Endodermal cell (in vitro differentiated cells): Measurements from ENCODE around the gene DCTN3. TPM values are rescaled to one million over a fixed set of nuclear protein-coding genes. Genes with fewer than 3 reads are reported as not detected.

ENCODE experiments used
- DNase-seq: peaks from one replicate; pipeline ENCODE4 v3.0.0-alpha.2; 2017
- H3K27ac ChIP-seq: 2 replicates; pipeline ENCODE4 v1.5.1; 2013; ENCODE audit warnings: mild to moderate bottlenecking, low read depth, low read length, moderate library complexity
- H3K27me3 ChIP-seq: 2 replicates; pipeline ENCODE4 v1.6.1; 2013; ENCODE audit warnings: mild to moderate bottlenecking, low read length, moderate library complexity; ENCODE audit not compliant: insufficient read depth, control insufficient read depth, poor library complexity, severe bottlenecking
- H3K36me3 ChIP-seq: 2 replicates; pipeline ENCODE4 v1.7.0; 2013; ENCODE audit warnings: mild to moderate bottlenecking, low read length, moderate library complexity; ENCODE audit not compliant: control insufficient read depth, insufficient read depth
- H3K4me1 ChIP-seq: one replicate; pipeline ENCODE4 v1.7.0; 2013; ENCODE audit warnings: low read length; ENCODE audit not compliant: control insufficient read depth, insufficient read depth
- H3K4me3 ChIP-seq: 2 replicates; pipeline ENCODE4 v1.5.1; 2013; ENCODE audit warnings: mild to moderate bottlenecking, low read length, moderate library complexity
- H3K9ac ChIP-seq: 2 replicates; pipeline ENCODE4 v1.6.1; 2013; ENCODE audit warnings: mild to moderate bottlenecking, low read length, moderate library complexity; ENCODE audit not compliant: poor library complexity, severe bottlenecking; ENCODE audit errors: extremely low read depth
- H3K9me3 ChIP-seq: 2 replicates; pipeline ENCODE4 v1.6.1; 2013; ENCODE audit warnings: mild to moderate bottlenecking, low read length, moderate library complexity; ENCODE audit not compliant: control insufficient read depth
- H3K27ac Mint-ChIP-seq: 2 replicates; pipeline ENCODE4 v1.8.0; 2020; ENCODE audit warnings: mixed read lengths
- H3K27me3 Mint-ChIP-seq: 2 replicates; pipeline ENCODE4 v1.8.0; 2021; ENCODE audit warnings: mild to moderate bottlenecking, mixed read lengths; ENCODE audit not compliant: insufficient read depth
- H3K36me3 Mint-ChIP-seq: 2 replicates; pipeline ENCODE4 v1.8.0; 2020; ENCODE audit warnings: low read depth, mixed read lengths
- H3K4me1 Mint-ChIP-seq: 2 replicates; pipeline ENCODE4 v1.8.0; 2020; ENCODE audit warnings: mixed read lengths
- H3K4me3 Mint-ChIP-seq: 2 replicates; pipeline ENCODE4 v1.8.0; 2020; ENCODE audit warnings: mild to moderate bottlenecking, moderate library complexity, mixed read lengths
- H3K9me3 Mint-ChIP-seq: 2 replicates; pipeline ENCODE4 v1.8.0; 2020; ENCODE audit warnings: mild to moderate bottlenecking, mixed read lengths
- WGBS, 2 experiments: methylation state at CpG; one replicate each; pipeline versions ENCODE4 v1.1.5 to v1.1.7; 2013; ENCODE audit warnings: missing lambda C conversion rate in 2 of 2, mixed read lengths in 1 of 2; ENCODE audit not compliant: insufficient coverage in 1 of 2, insufficient read length in 1 of 2; 5-methylcytosine and 5-hydroxymethylcytosine counted together
- total RNA-seq, 2 donors: library from RNA; stranded (reverse); fragmentation: NEBNext Ultra II Directional in 1 of 2; extraction: Animal tissue kit (Norgen Biotek cat#: 25700) in 1 of 2; gene quantifications; 2 replicates in 1 of 2; 3 replicates in 1 of 2; pipeline ENCODE4 v1.2.1, GENCODE V29; 2021
- TF ChIP-seq, protein P1 (sequence below): fragments of 200-600 bp; sonication (generic); conservative IDR thresholded peaks from 2 replicates; pipeline ENCODE4 v1.5.0; 2021; ENCODE audit warnings: antibody characterized with exemption, mild to moderate bottlenecking

The DCTN3 gene
- total RNA-seq, 2 donors from 2014 or later: 51.9 to 53.6 TPM

DNA sequence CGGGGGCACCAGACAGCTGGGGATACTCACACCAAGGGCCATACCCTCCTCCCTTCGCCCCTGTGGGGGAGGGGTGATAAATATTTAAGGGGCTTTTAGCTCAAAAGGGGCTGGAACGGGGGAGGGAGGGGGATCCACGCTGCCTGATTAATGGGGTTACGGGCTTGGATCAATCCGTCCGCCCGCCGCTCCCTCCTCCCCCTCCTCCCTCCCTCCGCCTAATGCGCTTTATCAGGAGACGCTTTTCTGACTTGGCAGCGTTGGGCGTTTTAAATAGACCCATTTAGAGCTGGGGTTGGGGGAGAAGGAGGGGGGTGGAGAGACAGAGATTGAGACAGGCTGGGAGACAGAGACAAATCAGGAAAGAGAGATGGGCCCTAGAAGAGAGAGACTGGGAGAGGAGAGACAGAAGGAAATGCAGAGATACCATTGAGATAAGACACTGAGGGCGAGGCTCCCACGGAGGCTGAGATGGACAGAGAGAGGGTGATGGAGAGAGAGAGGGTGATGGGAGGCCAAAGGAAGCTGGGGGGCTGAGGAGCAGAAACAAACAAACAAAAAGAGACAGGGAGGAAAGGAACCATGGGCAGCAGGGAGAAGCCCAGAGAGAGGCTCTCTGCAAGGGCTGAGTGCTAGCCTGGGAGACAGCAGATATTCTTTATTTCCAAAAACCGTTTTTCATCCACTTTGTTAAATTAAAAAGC is 41.0 kb downstream of the DCTN3 start:
- peaks cover 57% of the 10 kb centered on the region for H3K27me3 ChIP-seq

DNA sequence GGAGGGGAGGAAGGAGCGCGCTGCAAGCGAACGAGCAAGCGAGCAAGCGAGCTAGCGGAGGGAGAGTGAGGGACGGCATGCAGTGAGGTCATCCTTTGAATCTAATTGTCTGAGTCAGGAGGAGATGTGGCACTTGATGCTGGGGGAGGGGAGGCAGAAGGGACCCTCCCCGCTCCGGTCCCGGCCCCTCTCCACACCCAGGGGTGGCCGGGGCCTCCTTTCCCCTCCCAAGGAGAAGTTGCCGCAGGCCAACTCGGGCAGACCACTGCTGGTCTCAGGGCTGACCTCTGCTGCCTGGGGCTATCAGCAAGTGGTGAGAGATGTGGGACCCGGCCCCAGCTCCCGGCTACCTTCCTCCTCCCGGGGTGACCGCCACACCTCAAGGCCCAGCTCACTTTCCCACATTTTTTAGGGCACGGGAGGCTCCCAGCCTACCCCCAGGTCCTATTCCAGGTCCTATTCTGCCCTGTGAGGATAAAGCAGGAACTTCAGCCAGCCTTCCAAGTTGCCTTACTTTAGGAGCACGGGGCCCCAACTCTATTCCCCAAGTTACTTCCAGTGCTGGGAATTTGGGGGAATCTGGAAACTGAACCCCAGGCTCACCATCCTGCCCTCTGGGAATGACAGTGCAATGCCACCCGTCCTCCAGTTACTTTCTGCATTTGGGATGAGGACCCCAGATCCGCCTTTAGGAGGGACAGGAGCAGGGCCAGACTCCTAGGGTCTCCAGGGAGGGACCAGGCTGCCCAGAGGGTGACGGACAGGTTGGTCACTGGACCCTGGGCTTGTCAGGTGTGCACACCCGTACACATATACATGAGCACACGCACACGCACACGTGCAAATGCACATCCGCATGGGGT is 41.8 kb downstream of the DCTN3 start:
- Mint-ChIP-seq H3K4me1 (peaks cover 24% of the 10 kb centered on the region), H3K27ac (no peak overlapping the region), H3K36me3 (no peaks in the 10 kb centered on the region), H3K4me3 (peak overlapping the region; percentile 56), H3K9me3 (no peaks in the 10 kb centered on the region), H3K27me3 (peaks cover 76% of the 10 kb centered on the region)
- H3K27ac ChIP-seq: peak overlapping the region; percentile 99
- H3K4me3 ChIP-seq: peak overlapping the region; percentile 53
- TF ChIP-seq, protein P1, sequence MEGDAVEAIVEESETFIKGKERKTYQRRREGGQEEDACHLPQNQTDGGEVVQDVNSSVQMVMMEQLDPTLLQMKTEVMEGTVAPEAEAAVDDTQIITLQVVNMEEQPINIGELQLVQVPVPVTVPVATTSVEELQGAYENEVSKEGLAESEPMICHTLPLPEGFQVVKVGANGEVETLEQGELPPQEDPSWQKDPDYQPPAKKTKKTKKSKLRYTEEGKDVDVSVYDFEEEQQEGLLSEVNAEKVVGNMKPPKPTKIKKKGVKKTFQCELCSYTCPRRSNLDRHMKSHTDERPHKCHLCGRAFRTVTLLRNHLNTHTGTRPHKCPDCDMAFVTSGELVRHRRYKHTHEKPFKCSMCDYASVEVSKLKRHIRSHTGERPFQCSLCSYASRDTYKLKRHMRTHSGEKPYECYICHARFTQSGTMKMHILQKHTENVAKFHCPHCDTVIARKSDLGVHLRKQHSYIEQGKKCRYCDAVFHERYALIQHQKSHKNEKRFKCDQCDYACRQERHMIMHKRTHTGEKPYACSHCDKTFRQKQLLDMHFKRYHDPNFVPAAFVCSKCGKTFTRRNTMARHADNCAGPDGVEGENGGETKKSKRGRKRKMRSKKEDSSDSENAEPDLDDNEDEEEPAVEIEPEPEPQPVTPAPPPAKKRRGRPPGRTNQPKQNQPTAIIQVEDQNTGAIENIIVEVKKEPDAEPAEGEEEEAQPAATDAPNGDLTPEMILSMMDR: no peak
- H3K9me3 ChIP-seq: no peaks in the 10 kb centered on the region
- WGBS, 2 experiments: 10 to 13% methylated on average over 12 to 28 of the region's 28 CpGs
- peaks cover 52% of the 10 kb centered on the region for H3K27me3 ChIP-seq
- H3K36me3 ChIP-seq: no peaks in the 10 kb centered on the region
- H3K9ac ChIP-seq: no peak overlapping the region
- DNase-seq: peak; percentile 86
- peaks cover 8% of the 10 kb centered on the region for H3K4me1 ChIP-seq

More for the DNA sequence above, 41.0 kb downstream of the DCTN3 start:
- Histone ChIP-seq H3K4me3 (no peak overlapping the region), H3K27ac (peak overlapping the region; percentile 99), H3K9ac (no peak overlapping the region), H3K4me1 (peaks cover 8% of the 10 kb centered on the region), H3K36me3 (no peaks in the 10 kb centered on the region), H3K9me3 (no peaks in the 10 kb centered on the region)
- DNase-seq: no peak
- TF ChIP-seq, protein P1: no peak
- peaks cover 84% of the 10 kb centered on the region for H3K27me3 Mint-ChIP-seq
- no peak overlapping the region for H3K27ac Mint-ChIP-seq
- H3K9me3 Mint-ChIP-seq: no peaks in the 10 kb centered on the region
- no peaks in the 10 kb centered on the region for H3K36me3 Mint-ChIP-seq
- H3K4me1 Mint-ChIP-seq: peaks cover 24% of the 10 kb centered on the region
- WGBS, 2 experiments: 10 to 15% methylated on average over 2 to 15 of the region's 17 CpGs
- H3K4me3 Mint-ChIP-seq: peak overlapping the region; percentile 56

DNA sequence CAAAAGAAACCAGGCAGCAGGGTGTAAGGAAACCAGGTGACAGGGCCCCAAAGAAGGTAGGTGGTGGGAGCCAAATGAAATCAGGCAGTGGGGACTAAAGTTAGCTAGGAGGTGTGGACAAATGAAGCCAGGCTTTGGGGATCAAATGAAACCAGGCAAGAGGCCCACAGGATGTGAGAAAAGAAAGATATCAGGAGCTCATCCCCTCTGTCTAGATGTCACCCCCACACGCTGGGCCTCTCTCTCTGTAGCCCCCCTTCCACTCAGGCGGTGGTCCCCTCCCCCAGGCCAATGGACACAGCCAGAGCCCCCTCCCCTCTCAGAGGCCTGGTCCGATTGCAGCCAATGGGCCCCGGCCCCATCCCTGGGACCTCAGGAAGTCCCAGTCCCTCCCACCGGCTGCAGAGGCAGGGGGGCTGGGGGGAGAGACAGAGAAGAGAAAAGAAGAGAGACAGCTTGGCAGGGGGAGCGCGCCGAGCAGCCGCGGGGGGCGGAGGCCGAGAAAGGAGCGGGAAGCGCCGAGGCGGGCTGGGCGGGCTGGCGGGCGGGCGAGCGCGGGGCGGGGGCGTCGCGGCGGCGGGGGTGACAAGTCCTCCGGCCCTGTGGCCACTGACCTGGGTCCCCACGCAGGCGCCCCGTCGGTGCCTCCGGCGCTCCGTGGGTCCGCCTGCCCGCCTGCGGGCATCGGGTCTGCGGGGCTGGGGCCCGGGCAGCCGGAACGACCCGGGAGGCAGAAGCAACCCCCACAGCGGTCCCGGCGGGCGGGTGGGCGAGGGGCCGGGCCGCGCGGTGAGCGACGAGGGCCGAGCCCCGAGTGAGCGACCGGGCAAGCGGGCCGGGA is 42.7 kb downstream of the DCTN3 start:
- H3K4me1 Mint-ChIP-seq: peaks cover 24% of the 10 kb centered on the region
- H3K27me3 ChIP-seq: peaks cover 52% of the 10 kb centered on the region
- peak overlapping the region; percentile 56 for H3K4me3 Mint-ChIP-seq
- TF ChIP-seq, protein P1: no peak
- no peaks in the 10 kb centered on the region for H3K9me3 ChIP-seq
- H3K27me3 Mint-ChIP-seq: peaks cover 70% of the 10 kb centered on the region
- H3K36me3 Mint-ChIP-seq: no peaks in the 10 kb centered on the region
- WGBS, 2 experiments: 0 to 3% methylated on average over 17 to 62 of the region's 62 CpGs
- H3K36me3 ChIP-seq: no peaks in the 10 kb centered on the region
- peak overlapping the region; percentile 53 for H3K4me3 ChIP-seq
- H3K9me3 Mint-ChIP-seq: no peaks in the 10 kb centered on the region
- peak overlapping the region; percentile 99 for H3K27ac ChIP-seq
- peaks cover 8% of the 10 kb centered on the region for H3K4me1 ChIP-seq
- DNase-seq: peak; percentile 89
- H3K9ac ChIP-seq: no peak overlapping the region
- H3K27ac Mint-ChIP-seq: no peak overlapping the region
